Astrocyte of the spinal cord (primary cell): Measurements from ENCODE around the gene FREM1.

ENCODE experiments used
- DNase-seq: peaks from one replicate; pipeline ENCODE4 v3.0.0; 2011; ENCODE audit warnings: low read depth, low spot score
- H3K4me3 ChIP-seq: 2 replicates; pipeline ENCODE4 v1.5.1; 2011; ENCODE audit warnings: low read depth, mild to moderate bottlenecking, low read length, moderate library complexity
- CTCF ChIP-seq: IDR thresholded peaks from 2 replicates; pipeline ENCODE4 v1.5.1; 2012; ENCODE audit warnings: low read depth, mild to moderate bottlenecking, low read length, inconsistent platforms
- in situ Hi-C: cut with HindIII; loops from 2 replicates; pipeline ENCODE4 v1.10.0; 2017; ENCODE audit warnings: low sequenced_read_pairs

Gene FREM1

GRCh38 chr9:14907360-14907685 lies 2.9 kb downstream of the FREM1 start:
- no peak overlapping the region for H3K4me3 ChIP-seq
- in situ Hi-C loops, result no loop called here
- TF ChIP-seq CTCF, result no peak
- DNase-seq, result no peak

- DNase-seq, result no peak
- H3K4me3 ChIP-seq, result no peak overlapping the region
- TF ChIP-seq CTCF, result no peak
- in situ Hi-C loops, result no loop called here
Measured at GRCh38 chr9:14906644-14907359, 3.4 kb downstream of the FREM1 start.

GRCh38 chr9:14906000-14906399 lies 4.2 kb downstream of the FREM1 start:
- in situ Hi-C loops, result no loop called here
- no peak for DNase-seq
- no peak for TF ChIP-seq CTCF
- H3K4me3 ChIP-seq, result no peak overlapping the region

GRCh38 chr9:14903040-14903439 lies 7.2 kb downstream of the FREM1 start:
- H3K4me3 ChIP-seq, result no peak overlapping the region
- no peak for TF ChIP-seq CTCF
- DNase-seq, result no peak
- in situ Hi-C loops, result no loop called here

GRCh38 chr9:14902561-14902960 lies 7.7 kb downstream of the FREM1 start:
- in situ Hi-C loops, result no loop called here
- no peak for TF ChIP-seq CTCF
- DNase-seq, result no peak

GRCh38 chr9:14899815-14900193 lies 10.4 kb downstream of the FREM1 start:
- no peak overlapping the region for H3K4me3 ChIP-seq
- in situ Hi-C loops, result no loop called here
- DNase-seq, result no peak
- TF ChIP-seq CTCF, result no peak

More at GRCh38 chr9:14902561-14902960, 7.7 kb downstream of the FREM1 start:
- H3K4me3 ChIP-seq, result no peak overlapping the region
